GM18508 (cell line): Measurements from ENCODE around the gene GSTT4.
"Not testable (repeated sequence)": the region's sequence is repeated elsewhere in the genome, so short reads cannot be mapped to it uniquely, and the experiment has no call there.

ENCODE experiments used
- ATAC-seq: cut with Tn5 transposase; IDR thresholded peaks from one replicate; pipeline ENCODE4 v1.9.1; 2021; ENCODE audit warnings: moderate number of reproducible peaks; ENCODE audit not compliant: insufficient read depth, unreplicated experiment

Gene GSTT4

GRCh38 chr22:23993581-23994177, 11.6 kb downstream of the GSTT4 start:
- not testable (repeated sequence) for ATAC-seq

- ATAC-seq, result not testable (repeated sequence)
Measured at GRCh38 chr22:23993080-23993479, 12.2 kb downstream of the GSTT4 start.

DNA sequence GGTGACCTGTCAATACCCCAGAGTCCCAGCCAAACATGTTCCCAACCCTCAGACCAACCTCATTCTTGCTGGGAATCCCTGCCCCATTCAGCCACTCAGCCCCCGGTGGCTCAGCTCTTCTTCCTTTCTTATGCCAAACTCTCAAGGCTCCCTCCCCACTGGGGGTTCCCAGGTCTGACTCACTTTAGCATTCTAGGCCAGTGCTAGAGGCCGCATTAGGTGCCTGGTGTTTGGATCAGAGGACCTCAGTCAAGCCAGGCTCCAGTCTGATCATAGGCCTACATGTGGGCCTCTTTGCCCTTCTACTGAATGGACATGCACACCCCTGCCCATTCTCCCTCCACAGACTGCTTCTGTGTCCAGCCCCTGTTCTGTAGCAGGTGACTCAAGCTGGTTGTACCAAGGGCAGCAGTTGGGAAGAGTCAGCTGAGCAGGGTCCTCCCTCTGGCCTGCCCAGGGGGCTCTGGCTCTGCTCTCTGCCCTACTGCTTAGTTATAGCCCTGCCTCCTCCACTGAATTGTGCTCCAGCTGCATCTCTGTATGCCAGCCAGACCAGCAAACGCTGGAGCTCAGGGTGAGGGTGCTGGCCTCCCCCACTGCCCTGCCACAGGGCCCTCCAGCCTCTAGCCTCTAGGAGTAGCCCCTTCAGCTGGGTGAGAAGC, 15.5 kb downstream of the GSTT4 start:
- not testable (repeated sequence) for ATAC-seq

GRCh38 chr22:23986538-23987178, 18.6 kb downstream of the GSTT4 start:
- not testable (repeated sequence) for ATAC-seq

- ATAC-seq, result not testable (repeated sequence)
Measured at GRCh38 chr22:23986089-23986488, 19.2 kb downstream of the GSTT4 start.

DNA sequence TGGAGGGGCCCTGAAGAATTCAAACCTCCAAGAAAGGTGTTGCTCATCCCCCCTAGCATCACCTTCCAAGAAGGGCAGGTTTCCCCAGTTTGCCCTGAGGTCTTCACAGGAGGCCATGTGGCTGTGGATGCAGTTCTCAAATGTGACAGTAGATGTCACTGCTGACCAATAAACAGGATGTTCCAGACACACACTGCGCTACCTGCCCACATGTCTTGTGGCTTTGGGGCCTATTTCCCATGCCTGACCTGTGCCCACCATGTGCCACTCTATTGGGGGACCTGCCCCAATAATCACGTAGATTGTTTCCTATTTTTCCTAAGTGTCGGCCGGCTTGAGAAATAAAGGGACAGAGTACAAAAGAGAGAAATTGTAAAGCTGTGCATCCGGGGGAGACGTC, 20.8 kb downstream of the GSTT4 start:
- no peak for ATAC-seq

DNA sequence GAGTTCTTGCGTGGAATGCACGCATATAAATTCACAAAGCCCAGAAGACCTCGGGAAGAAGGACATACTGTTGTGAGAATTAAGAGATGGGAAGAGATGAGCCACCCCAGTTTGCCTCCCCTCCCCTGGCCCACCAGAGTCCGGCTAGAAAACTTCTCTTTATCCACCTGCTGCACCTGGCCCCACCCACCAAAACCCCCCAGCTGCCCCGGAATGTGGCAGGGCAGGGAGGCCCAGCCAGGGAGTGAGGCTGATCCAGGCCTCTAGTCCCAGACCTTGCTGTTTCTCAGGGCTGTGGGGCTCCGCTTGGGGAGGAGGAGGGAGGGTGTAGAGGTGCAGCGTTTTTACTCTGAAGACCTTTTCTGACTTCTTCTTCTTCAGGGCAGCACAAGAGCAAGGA, 24.7 kb downstream of the GSTT4 start:
- not testable (repeated sequence) for ATAC-seq

DNA sequence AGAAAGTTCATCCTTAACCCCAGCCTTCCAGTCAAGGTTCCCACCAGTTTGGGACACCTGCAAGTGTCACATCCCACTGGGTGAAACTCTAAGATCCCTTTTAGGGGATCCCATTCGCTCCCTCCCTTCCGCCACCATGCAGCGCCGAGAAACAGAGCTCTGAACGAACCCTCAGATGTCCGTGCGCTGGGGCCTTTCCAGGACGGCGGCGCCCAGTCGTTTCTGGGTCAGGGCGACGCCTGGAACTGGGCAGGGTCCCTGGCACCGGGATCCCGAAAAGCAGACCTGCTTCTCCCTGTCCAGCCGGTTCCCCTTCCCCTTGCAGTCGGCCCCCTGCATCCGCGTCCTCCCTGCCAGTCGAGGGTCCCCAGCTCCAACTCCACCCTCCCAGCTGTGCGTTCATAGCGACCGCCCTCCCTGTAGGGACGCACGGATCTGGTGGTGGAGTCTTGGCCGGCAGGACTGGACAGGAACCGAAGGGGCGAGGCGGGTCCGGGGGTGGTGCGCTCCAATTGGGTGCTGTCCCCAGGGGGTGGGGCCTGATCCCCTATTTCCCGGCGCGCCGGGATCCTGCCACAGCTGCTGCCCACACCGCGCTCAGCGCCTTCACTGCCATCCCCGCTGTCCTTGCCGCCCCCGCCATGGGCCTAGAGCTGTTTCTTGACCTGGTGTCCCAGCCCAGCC, 25.6 kb downstream of the GSTT4 start, which contains the start of gene GSTT2:
Gene GSTT2, plus strand, starts transcription at position 578 of the 684 bp plus-strand sequence.
- ATAC-seq, result not testable (repeated sequence)

DNA sequence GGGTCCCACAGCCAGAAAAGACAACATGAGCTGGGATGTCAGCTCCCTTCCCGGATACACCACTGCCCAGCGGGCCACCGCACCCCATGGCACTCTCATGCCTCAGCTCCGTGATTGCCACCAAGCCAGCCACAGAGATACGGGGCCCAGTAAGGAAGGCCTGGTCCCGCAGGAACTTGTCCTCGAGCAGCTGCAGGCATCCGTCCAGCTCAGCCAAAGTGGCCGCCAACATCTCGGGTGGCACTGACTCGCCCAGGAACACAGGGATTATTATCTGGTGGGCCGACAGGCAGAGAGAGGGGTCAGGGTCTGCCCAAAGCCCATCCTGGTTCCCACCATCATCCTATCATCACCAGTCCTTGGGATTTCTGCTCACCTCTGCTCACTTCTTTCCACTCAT, 27.9 kb downstream of the GSTT4 start:
- not testable (repeated sequence) for ATAC-seq

GRCh38 chr22:23974836-23975352, 30.4 kb downstream of the GSTT4 start:
- ATAC-seq, result not testable (repeated sequence)

- ATAC-seq, result peak; percentile 53
Measured at GRCh38 chr22:23974345-23974744, 30.9 kb downstream of the GSTT4 start, which contains the start of gene DDT. Gene DDT, minus strand, starts transcription at chr22:23974441. Its CDS starts 27 bp downstream, at chr22:23974414.

DNA sequence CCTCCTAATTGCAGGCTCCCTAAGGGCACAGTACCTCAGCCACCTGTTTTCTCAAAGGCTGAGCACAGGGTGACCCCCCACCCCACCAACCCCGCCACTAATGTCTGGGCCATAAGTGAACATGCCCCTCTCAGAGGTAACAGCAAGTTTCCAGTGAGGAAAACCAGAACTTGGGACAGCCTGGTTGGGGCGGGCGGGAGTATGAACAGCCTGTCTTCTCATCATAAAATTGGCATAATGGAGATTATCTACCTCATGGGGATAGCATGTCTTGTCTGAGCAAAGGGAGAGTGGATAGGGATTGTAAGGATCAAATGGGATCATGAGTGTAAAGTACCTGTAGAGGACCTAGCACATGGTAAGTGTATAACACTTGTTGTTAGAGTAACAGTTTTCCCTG, 33.3 kb downstream of the GSTT4 start:
- ATAC-seq, result not testable (repeated sequence)

DNA sequence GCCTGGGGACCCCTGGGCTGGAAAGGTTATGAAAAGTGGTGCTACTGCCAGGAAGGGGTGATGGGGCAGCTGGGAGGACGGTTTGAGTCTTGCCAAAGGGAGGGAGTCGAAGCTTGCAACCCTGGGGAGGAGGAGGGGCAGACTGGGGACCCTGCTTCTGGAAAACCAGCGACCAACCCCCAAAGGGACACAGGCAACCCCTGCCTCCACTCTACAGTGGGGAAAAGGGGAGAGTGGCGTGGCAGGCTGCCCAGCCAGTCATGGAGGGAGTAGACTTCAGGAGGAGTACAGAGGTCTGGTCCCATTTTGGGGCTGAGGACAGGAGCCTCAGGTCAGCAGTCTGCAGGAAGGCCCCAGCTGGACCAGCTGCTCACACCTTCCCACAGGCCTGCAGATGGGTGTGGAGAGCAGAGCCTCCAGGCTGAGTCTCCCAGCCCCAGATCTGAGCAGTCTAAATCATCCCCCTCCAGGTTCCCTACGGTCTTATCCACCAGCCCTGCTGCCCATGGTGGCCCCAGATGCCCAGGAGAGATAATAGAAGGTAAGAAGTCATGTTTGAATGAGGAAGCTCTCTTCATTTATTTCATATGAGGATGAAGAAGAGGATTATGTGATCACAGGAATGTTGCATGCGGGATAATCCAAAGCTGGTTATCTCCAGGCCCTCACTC, 34.3 kb downstream of the GSTT4 start:
- no peak for ATAC-seq

- ATAC-seq, result no peak
Measured at GRCh38 chr22:23970201-23970641, 35.0 kb downstream of the GSTT4 start.

DNA sequence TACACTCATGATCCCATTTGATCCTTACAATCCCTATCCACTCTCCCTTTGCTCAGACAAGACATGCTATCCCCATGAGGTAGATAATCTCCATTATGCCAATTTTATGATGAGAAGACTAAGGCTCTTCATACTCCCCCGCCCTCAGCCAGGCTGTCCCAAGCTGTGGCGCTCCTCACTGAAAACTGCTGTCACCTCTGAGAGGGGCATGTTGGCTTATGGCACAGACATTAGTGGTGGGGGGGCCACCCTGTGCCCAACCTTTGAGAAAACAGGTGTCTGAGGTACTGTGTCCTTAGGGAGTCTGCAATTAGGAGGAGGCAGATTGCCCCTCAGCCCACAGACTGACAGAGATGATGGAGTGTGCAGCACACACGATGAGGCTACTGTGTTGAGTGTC, 36.2 kb downstream of the GSTT4 start:
- ATAC-seq, result no peak

DNA sequence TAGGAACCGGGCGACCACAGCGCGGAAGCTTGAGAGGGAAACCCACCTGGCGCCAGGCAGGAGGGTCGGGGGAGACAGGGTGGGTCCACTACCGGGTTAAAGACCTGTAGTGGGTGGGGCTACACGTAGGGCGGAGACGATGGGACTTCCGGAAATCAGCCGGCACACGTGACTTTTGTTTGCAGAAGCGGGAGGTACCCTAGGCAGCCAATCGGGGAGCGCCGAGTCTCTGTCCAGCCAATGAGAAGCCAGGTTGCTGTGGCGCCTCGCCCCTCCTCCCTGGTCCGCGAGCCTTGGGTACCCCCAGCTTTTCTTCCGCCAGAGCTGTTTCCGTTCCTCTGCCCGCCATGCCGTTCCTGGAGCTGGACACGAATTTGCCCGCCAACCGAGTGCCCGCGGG, 38.7 kb downstream of the GSTT4 start, which contains the start of gene DDTL:
Gene DDTL, plus strand, starts transcription at position 321 of the 400 bp plus-strand sequence. Its CDS starts 27 bp downstream, at position 348.
- ATAC-seq, result not testable (repeated sequence)

GRCh38 chr22:23966094-23966493, 39.2 kb downstream of the GSTT4 start:
- ATAC-seq, result not testable (repeated sequence)

- not testable (repeated sequence) for ATAC-seq
Measured at GRCh38 chr22:23961084-23961771, 44.0 kb downstream of the GSTT4 start, which contains the start of gene GSTT2B. Gene GSTT2B, minus strand, starts transcription at chr22:23961195. Its CDS starts 64 bp downstream, at chr22:23961131.

DNA sequence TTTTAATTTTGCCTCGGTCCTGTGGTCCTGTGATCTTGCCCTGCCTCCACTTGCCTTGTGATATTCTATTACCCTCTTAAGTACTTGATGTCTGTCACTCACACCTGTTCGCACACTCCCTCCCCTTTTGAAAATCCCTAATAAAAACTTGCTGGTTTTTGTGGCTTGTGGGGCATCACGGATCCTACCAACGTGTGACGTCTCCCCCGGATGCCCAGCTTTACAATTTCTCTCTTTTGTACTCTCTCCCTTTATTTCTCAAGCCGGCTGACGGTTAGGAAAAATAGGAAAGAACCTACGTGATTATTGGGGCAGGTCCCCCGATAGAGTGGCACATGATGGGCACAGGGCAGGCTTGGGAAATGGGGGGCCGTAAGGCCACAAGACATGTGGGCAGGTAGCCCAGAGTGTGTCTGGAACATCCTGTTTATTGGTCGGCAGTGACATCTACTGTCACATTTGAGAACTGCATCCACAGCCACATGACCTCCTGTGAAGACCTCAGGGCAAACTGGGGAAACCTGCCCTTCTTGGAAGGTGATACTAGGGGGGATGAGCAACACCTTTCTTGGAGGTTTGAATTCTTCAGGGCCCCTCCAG, 48.9 kb downstream of the GSTT4 start:
- not testable (repeated sequence) for ATAC-seq
